Uterus (tissue), 4 donors: ENCODE measurements around the gene CIP2A. TPM values are rescaled to one million over a fixed set of nuclear protein-coding genes. Genes with fewer than 3 reads are reported as not detected.

ENCODE experiments used
- DNase-seq, 2 donors: peaks; one replicate each; pipeline ENCODE4 v3.0.0-alpha.2; 2019 to 2020
- H3K27ac ChIP-seq, 2 donors: fragments of 200-600 bp; sonication (generic); 1 replicate in 1 of 2; 2 replicates in 1 of 2; pipeline ENCODE4 v1.5.1; 2016 to 2018
- H3K27me3 ChIP-seq, 2 donors: fragments of 200-600 bp; sonication (generic); one replicate each; pipeline ENCODE4 v1.5.1; 2018 to 2019; ENCODE audit warnings: control low read depth in 1 of 2
- H3K36me3 ChIP-seq, 2 donors: fragments of 200-600 bp; sonication (generic); one replicate each; pipeline ENCODE4 v1.5.1; 2019; ENCODE audit warnings: control low read depth in 1 of 2
- H3K4me1 ChIP-seq, 2 donors: fragments of 200-600 bp; sonication (generic); one replicate each; pipeline ENCODE4 v1.5.1; 2018 to 2019; ENCODE audit warnings: control low read depth in 1 of 2
- H3K4me3 ChIP-seq, 2 donors: fragments of 200-600 bp; sonication (generic); 1 replicate in 1 of 2; 2 replicates in 1 of 2; pipeline ENCODE4 v1.5.1; 2018 to 2019; ENCODE audit warnings: mild to moderate bottlenecking in 1 of 2
- H3K9me3 ChIP-seq, 2 donors: fragments of 200-600 bp; sonication (generic); one replicate each; pipeline ENCODE4 v1.5.1; 2019; ENCODE audit warnings: control low read depth in 1 of 2
- CTCF ChIP-seq, 4 experiments: fragments of 200-600 bp in 2 of 4; fragments of 450-650 bp in 2 of 4; sonication (generic) in 2 of 4; IDR thresholded peaks; one replicate each; pipeline ENCODE4 v1.5.1; 2016 to 2019; ENCODE audit warnings: antibody characterized with exemption in 4 of 4, mild to moderate bottlenecking in 2 of 4, moderate library complexity in 1 of 4
- POLR2A ChIP-seq, 2 donors: fragments of 450-650 bp; IDR thresholded peaks; one replicate each; pipeline ENCODE4 v1.6.1; 2016; ENCODE audit warnings: antibody characterized with exemption in 2 of 2, mild to moderate bottlenecking in 1 of 2, moderate library complexity in 1 of 2
- intact Hi-C: fragments of 100-400 bp; cut with DNase I; formaldehyde crosslinking; loops from one replicate; pipeline ENCODE4 v1.15.1; 2023; ENCODE audit warnings: low total_unique reads
- total RNA-seq, 4 donors: library from RNA; depleted of rRNA in 3 of 4; stranded (reverse); fragments of >200 nt in 3 of 4; gene quantifications; one replicate each; pipeline versions ENCODE4 v1.1.0 to v1.2.4, GENCODE V29; 2014 to 2023
- donor health status: DM: yes; HTN: yes; CAD: no.

The CIP2A gene
- total RNA-seq, 4 donors from 2014 or later: 3.3 to 31.5 (median 8.2) TPM; not detected in 1

DNA sequence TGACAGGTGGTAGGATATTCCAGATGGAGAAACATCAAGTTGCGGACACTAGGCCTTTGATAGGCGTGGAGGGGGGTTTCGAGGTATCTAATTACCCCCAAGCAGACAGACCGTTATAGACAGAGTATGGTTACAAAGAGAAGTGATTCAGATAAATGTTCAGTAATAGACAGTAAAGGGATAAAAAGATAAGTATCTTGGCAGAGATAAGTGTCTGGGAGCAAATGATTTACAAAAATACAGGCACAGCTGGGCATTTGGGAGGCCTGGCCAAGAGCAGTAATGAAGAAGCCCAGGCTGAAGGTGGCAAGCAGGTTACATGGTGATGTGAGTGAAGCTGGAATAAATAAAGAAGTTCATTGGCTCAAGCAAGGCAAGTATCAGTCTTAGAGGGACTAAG is 78.2 kb downstream of the CIP2A start:
- H3K27ac ChIP-seq: no peak overlapping the region
- H3K36me3 ChIP-seq: no peaks in the 10 kb centered on the region
- TF ChIP-seq CTCF (IDR thresholded peaks at IDR 0.05) (no peak), POLR2A (IDR thresholded peaks at IDR 0.05) (no peak)
- no peak overlapping the region for H3K4me3 ChIP-seq
- H3K4me1 ChIP-seq: no peaks in the 10 kb centered on the region
- intact Hi-C loops: no loop called here
- H3K27me3 ChIP-seq: no peaks in the 10 kb centered on the region
- DNase-seq: no peak
- no peaks in the 10 kb centered on the region for H3K9me3 ChIP-seq

DNA sequence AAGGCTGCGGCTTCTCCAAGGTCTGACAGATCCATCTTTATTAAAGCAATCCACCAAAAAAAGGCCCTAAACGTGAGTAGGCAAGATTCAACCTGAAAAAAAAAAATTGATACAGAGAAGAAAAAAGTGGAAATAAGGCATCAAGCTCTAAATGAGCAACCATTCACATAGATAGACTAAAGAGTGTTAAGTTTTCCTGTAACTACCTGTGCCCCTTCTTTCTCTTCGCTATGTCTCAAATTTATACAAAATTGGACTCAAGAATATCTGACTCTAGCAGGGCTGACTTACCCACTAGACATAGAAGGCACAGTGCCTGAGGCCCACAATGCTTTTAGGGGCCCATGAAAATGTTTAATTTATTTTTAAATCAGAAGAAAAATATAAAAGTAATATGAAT is 78.7 kb downstream of the CIP2A start, which contains the start of gene MYH15:
MYH15 (minus strand) TSS at position 101 of the 400 bp plus-strand sequence; CDS start at position 35, 66 bp downstream.
- Histone ChIP-seq H3K9me3 (no peaks in the 10 kb centered on the region), H3K36me3 (no peaks in the 10 kb centered on the region), H3K4me3 (no peak within 1 kb of the TSS), H3K27me3 (no peaks in the 10 kb centered on the region), H3K4me1 (no peaks in the 10 kb centered on the region), H3K27ac (no peak within 1 kb of the TSS)
- TF ChIP-seq CTCF (IDR thresholded peaks at IDR 0.05): no peak
- TF ChIP-seq POLR2A (IDR thresholded peaks at IDR 0.05): no peak
- no peak for DNase-seq
- intact Hi-C loops: no loop called here

GRCh38 chr3:108509871-108510270 is 79.4 kb downstream of the CIP2A start:
- Histone ChIP-seq H3K27me3 (no peaks in the 10 kb centered on the region), H3K9me3 (no peaks in the 10 kb centered on the region), H3K36me3 (no peaks in the 10 kb centered on the region), H3K4me3 (no peak overlapping the region), H3K4me1 (no peaks in the 10 kb centered on the region), H3K27ac (no peak overlapping the region)
- intact Hi-C loops: no loop called here
- no peak for TF ChIP-seq CTCF (IDR thresholded peaks at IDR 0.05)
- TF ChIP-seq POLR2A (IDR thresholded peaks at IDR 0.05): no peak
- no peak for DNase-seq

DNA sequence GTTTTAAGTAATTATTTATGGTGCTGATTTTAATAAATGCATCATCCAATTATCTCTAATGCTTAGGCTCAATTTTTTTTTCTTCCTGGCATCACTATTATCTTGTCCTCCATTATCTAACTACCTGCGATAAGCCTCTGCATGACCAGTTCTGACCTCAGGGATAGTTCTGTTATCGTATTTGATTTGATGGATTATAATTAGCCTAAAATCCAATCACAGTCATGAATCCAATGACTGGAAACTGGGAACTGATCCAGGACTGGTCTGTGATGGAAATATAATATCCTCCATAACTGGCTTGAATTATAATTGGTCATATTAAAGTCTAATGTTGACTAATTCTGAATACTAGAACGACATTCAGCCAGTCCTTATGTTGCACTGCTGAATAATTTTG is 80.0 kb downstream of the CIP2A start:
- TF ChIP-seq POLR2A (IDR thresholded peaks at IDR 0.05): no peak
- no peak for TF ChIP-seq CTCF (IDR thresholded peaks at IDR 0.05)
- H3K36me3 ChIP-seq: no peaks in the 10 kb centered on the region
- H3K4me1 ChIP-seq: no peaks in the 10 kb centered on the region
- H3K9me3 ChIP-seq: no peaks in the 10 kb centered on the region
- DNase-seq: no peak
- intact Hi-C loops: no loop called here
- H3K27ac ChIP-seq: no peak overlapping the region
- H3K27me3 ChIP-seq: no peaks in the 10 kb centered on the region
- no peak overlapping the region for H3K4me3 ChIP-seq

GRCh38 chr3:108507902-108508301 is 81.3 kb downstream of the CIP2A start:
- intact Hi-C loops: no loop called here
- TF ChIP-seq POLR2A (IDR thresholded peaks at IDR 0.05): no peak
- no peak for TF ChIP-seq CTCF (IDR thresholded peaks at IDR 0.05)
- no peaks in the 10 kb centered on the region for H3K4me1 ChIP-seq
- no peak overlapping the region for H3K27ac ChIP-seq
- no peak for DNase-seq
- H3K4me3 ChIP-seq: no peak overlapping the region
- H3K9me3 ChIP-seq: no peaks in the 10 kb centered on the region
- no peaks in the 10 kb centered on the region for H3K36me3 ChIP-seq
- no peaks in the 10 kb centered on the region for H3K27me3 ChIP-seq
